Keratinocyte (primary cell): ENCODE results near the gene TALDO1. TPM values are rescaled to one million over a fixed set of nuclear protein-coding genes. Genes with fewer than 3 reads are reported as not detected.

Experiments used
- DNase-seq: peaks from one replicate; pipeline ENCODE4 v3.0.0-alpha.2; 2011; ENCODE audit warnings: low read depth, missing footprints, low spot score
- FAIRE-seq: peaks from 2 replicates; lab custom pipeline; 2011; peaks lifted over from hg19 to GRCh38; lab: Jason Lieb, UNC
- H2AFZ ChIP-seq: 2 replicates; pipeline ENCODE4 v1.6.0; 2012; ENCODE audit warnings: low read length, control low read depth, inconsistent platforms; ENCODE audit not compliant: control insufficient read depth
- H3K27ac ChIP-seq: 2 replicates; pipeline ENCODE4 v1.5.1; 2011; ENCODE audit warnings: low read length; ENCODE audit not compliant: control insufficient read depth, insufficient read depth
- H3K27me3 ChIP-seq: 3 replicates; pipeline ENCODE4 v1.6.0; 2011; ENCODE audit warnings: low read length; ENCODE audit not compliant: control insufficient read depth, insufficient read depth; ENCODE audit errors: extremely low read depth
- H3K36me3 ChIP-seq, 2 experiments: 2 replicates in 1 of 2; 3 replicates in 1 of 2; pipeline ENCODE4 v1.5.1; 2011; ENCODE audit warnings: low read length in 2 of 2, mild to moderate bottlenecking in 1 of 2; ENCODE audit not compliant: control insufficient read depth in 2 of 2, insufficient read depth in 2 of 2; ENCODE audit errors: extremely low read depth in 1 of 2
- H3K4me1 ChIP-seq: 3 replicates; pipeline ENCODE4 v1.5.1; 2011; ENCODE audit warnings: low read length; ENCODE audit not compliant: control insufficient read depth, insufficient read depth; ENCODE audit errors: extremely low read depth
- H3K4me2 ChIP-seq: 3 replicates; pipeline ENCODE4 v1.6.0; 2011; ENCODE audit warnings: low read depth, low read length; ENCODE audit not compliant: control insufficient read depth, insufficient read depth; ENCODE audit errors: extremely low read depth
- H3K4me3 ChIP-seq, 3 experiments: fragments of 200-600 bp in 1 of 3; sonication (generic) in 1 of 3; 2 replicates in 2 of 3; 3 replicates in 1 of 3; pipeline ENCODE4 v1.5.1; 2011 to 2016; ENCODE audit warnings: low read length in 3 of 3, mild to moderate bottlenecking in 3 of 3, control low read depth in 2 of 3, inconsistent platforms in 1 of 3, low read depth in 1 of 3, mixed read lengths in 1 of 3, mixed run types in 1 of 3, moderate library complexity in 1 of 3; ENCODE audit not compliant: control insufficient read depth in 2 of 3, insufficient read depth in 2 of 3; ENCODE audit errors: extremely low read depth in 1 of 3
- H3K79me2 ChIP-seq: 2 replicates; pipeline ENCODE4 v1.6.0; 2012; ENCODE audit warnings: low read length; ENCODE audit not compliant: control insufficient read depth, insufficient read depth
- H3K9ac ChIP-seq: 3 replicates; pipeline ENCODE4 v1.6.0; 2011; ENCODE audit warnings: low read length; ENCODE audit not compliant: control insufficient read depth, insufficient read depth; ENCODE audit errors: extremely low read depth
- H3K9me1 ChIP-seq: 3 replicates; pipeline ENCODE4 v1.6.0; 2011; ENCODE audit warnings: low read length; ENCODE audit not compliant: control insufficient read depth, insufficient read depth; ENCODE audit errors: extremely low read depth
- H3K9me3 ChIP-seq: 2 replicates; pipeline ENCODE4 v1.5.1; 2012; ENCODE audit warnings: low read depth, low read length; ENCODE audit not compliant: control insufficient read depth
- H4K20me1 ChIP-seq: 3 replicates; pipeline ENCODE4 v1.6.0; 2011; ENCODE audit warnings: low read length; ENCODE audit not compliant: control insufficient read depth, insufficient read depth; ENCODE audit errors: extremely low read depth
- EZH2 ChIP-seq: IDR thresholded peaks from one replicate; pipeline ENCODE4 v1.6.1; 2012; ENCODE audit warnings: inconsistent platforms, mild to moderate bottlenecking, low read length, moderate library complexity
- dilution Hi-C: fragments of 300-500 bp; cut with MboI; formaldehyde crosslinking; loops from one replicate; pipeline ENCODE4 v1.7.0; 2020; ENCODE audit warnings: low sequenced_read_pairs; ENCODE audit not compliant: extremely low pct_ligation_motif_present
- polyA plus RNA-seq, 5 experiments: library from polyadenylated mRNA; depleted of rRNA in 3 of 5; stranded (reverse) in 3 of 5; stranded (forward) in 1 of 5; unstranded in 1 of 5; fragments of >200 nt; gene quantifications; 1 replicate in 1 of 5; 2 replicates in 3 of 5; 3 replicates in 1 of 5; pipeline versions ENCODE4 v1.2.1 to v1.2.3, GENCODE V29; 2011 to 2012; ENCODE audit warnings: missing spikeins in 2 of 5, low read depth in 1 of 5, low replicate concordance in 1 of 5
- TF ChIP-seq, protein P1 (sequence below), 3 experiments: IDR thresholded peaks in 1 of 3; conservative IDR thresholded peaks in 1 of 3; optimal IDR thresholded peaks in 1 of 3; 2 replicates in 2 of 3; 3 replicates in 1 of 3; pipeline versions ENCODE3 to v1.5.1; 2011; ENCODE audit warnings: low read length in 3 of 3, mild to moderate bottlenecking in 3 of 3, moderate library complexity in 2 of 3, control low read depth in 1 of 3, inconsistent platforms in 1 of 3; ENCODE audit not compliant: insufficient read depth in 2 of 3; ENCODE audit errors: extremely low read depth in 1 of 3

Gene TALDO1
- polyA plus RNA-seq, 1 donor (not counting 4 experiments of a cell fraction or from before 2014, with no cell fraction given), result 162 TPM

DNA sequence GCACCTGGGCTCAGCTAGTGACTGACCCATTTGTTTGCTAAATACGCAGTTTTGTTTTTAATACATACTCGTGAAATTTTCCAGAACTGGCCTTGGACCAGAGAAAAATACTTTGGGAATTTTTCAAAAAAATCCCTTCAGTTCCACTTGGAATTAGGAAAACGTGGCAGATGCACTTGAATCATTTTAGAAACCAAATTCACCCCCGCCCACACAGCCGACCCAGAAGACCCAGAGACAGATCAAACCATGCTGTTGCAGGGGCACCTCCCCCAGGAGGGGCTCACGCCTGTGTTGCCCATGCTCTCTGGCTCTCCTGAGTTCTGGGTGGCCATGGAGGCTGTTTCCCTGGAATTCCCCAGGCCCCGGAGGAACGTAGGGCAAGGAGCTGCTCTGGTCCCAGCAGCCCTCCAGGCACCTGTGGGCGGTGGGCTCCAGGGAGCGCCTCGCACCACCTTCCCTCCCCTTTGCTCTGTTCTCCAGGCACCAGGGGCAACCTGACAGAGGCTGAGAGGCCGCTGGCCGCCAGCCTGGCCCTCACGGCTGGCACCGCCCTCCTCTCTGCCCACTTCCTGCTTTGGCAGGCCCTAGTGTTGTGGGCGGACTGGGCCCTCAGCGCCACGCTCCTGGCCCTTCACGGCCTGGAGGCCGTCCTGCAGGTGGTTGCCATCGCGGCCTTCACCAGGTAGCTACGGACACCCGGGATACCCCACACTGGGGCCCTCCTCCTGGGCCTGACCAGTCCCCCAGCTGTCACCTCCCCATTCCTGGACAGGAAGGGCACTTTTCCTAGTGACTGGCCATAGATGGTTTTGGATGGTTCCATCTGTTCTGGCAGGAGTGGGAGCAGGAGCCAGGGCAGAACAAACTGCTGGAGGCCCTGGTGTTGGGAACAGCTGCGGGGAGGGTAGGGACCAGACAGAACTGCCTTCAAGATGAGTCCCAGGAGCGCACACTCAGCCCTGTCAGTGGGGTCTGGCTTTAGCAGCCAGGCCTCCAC is 44.5 kb upstream of the TALDO1 start:
- H4K20me1 ChIP-seq, result no peaks in the 10 kb centered on the region
- H3K9me1 ChIP-seq, result no peaks in the 10 kb centered on the region
- no peaks in the 10 kb centered on the region for H3K9me3 ChIP-seq
- dilution Hi-C loops, result no loop called here
- H3K4me2 ChIP-seq, result no peak overlapping the region
- peaks cover 9 to 26% of the 10 kb centered on the region in 2 experiments for H3K36me3 ChIP-seq
- peaks cover 30% of the 10 kb centered on the region for H3K4me1 ChIP-seq
- no peak overlapping the region for H3K27ac ChIP-seq
- no peak overlapping the region for H3K9ac ChIP-seq
- H2AFZ ChIP-seq, result no peak overlapping the region
- no peak for DNase-seq
- FAIRE-seq, result no peak
- peaks cover 29% of the 10 kb centered on the region for H3K79me2 ChIP-seq
- TF ChIP-seq, protein P1, sequence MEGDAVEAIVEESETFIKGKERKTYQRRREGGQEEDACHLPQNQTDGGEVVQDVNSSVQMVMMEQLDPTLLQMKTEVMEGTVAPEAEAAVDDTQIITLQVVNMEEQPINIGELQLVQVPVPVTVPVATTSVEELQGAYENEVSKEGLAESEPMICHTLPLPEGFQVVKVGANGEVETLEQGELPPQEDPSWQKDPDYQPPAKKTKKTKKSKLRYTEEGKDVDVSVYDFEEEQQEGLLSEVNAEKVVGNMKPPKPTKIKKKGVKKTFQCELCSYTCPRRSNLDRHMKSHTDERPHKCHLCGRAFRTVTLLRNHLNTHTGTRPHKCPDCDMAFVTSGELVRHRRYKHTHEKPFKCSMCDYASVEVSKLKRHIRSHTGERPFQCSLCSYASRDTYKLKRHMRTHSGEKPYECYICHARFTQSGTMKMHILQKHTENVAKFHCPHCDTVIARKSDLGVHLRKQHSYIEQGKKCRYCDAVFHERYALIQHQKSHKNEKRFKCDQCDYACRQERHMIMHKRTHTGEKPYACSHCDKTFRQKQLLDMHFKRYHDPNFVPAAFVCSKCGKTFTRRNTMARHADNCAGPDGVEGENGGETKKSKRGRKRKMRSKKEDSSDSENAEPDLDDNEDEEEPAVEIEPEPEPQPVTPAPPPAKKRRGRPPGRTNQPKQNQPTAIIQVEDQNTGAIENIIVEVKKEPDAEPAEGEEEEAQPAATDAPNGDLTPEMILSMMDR (optimal IDR thresholded peaks at IDR 0.05 in 1 of 3, IDR thresholded peaks at IDR 0.05 in 1 of 3, conservative IDR thresholded peaks at IDR 0.05 in 1 of 3; ENCODE audit: extremely low read depth in 1 of 3, insufficient read depth in 2 of 3, low read length in 3 of 3), result no peak
- no peak for TF ChIP-seq EZH2
- H3K27me3 ChIP-seq, result no peaks in the 10 kb centered on the region
- H3K4me3 ChIP-seq, result no peak overlapping the region

DNA sequence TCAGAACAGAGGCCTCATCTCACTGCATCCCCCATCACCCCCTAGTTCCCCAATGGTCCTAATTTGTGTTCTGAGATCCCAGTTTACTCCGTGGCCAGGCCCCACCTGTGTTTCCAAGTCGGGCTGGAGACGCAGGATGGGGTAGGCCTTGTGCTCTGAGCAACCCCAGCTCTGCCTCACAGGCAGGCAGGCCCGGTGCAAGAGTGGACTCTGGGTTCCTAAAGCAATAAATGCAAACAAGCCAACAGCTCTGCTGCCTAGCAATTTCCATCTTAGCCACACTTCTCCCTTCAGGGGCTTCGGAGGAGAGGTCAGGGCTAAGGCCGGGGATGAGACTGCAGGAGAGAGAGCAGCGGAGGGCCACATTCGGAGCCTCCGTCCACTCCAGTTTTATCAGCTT is 43.8 kb upstream of the TALDO1 start:
- DNase-seq (no peak), FAIRE-seq (no peak)
- no peaks in the 10 kb centered on the region for H3K27me3 ChIP-seq
- H3K4me2 ChIP-seq, result no peak overlapping the region
- H3K27ac ChIP-seq, result no peak overlapping the region
- H3K9me3 ChIP-seq, result no peaks in the 10 kb centered on the region
- H3K79me2 ChIP-seq, result peaks cover 35% of the 10 kb centered on the region
- H3K9ac ChIP-seq, result no peak overlapping the region
- no peak overlapping the region for H3K4me3 ChIP-seq
- peaks cover 25% of the 10 kb centered on the region for H3K4me1 ChIP-seq
- H2AFZ ChIP-seq, result no peak overlapping the region
- no peaks in the 10 kb centered on the region for H4K20me1 ChIP-seq
- H3K36me3 ChIP-seq, result peaks cover 9 to 24% of the 10 kb centered on the region in 2 experiments
- dilution Hi-C loops, result no loop called here
- TF ChIP-seq, protein P1 (optimal IDR thresholded peaks at IDR 0.05 in 1 of 3, IDR thresholded peaks at IDR 0.05 in 1 of 3, conservative IDR thresholded peaks at IDR 0.05 in 1 of 3; ENCODE audit: extremely low read depth in 1 of 3, insufficient read depth in 2 of 3, low read length in 3 of 3), result no peak
- TF ChIP-seq EZH2, result no peak
- no peaks in the 10 kb centered on the region for H3K9me1 ChIP-seq
